MCF 10A (cell line): Measurements from ENCODE around the gene KIAA1586. TPM values are rescaled to one million over a fixed set of nuclear protein-coding genes. Genes with fewer than 3 reads are reported as not detected.
"Not testable (repeated sequence)": the region's sequence is repeated elsewhere in the genome, so short reads cannot be mapped to it uniquely, and the experiment has no call there.

Experiments
- Bru-seq: library from RNA; stranded (reverse); fragments of 400-500 nt; gene quantifications from one replicate; lab custom pipeline; 2021; lab: Mats Ljungman, UMichigan
- BruChase-seq, 2 experiments: library from RNA; stranded (reverse); fragments of 400-500 nt; gene quantifications; one replicate each; lab custom pipeline; 2021; lab: Mats Ljungman, UMichigan
- BruUV-seq: library from RNA; stranded (reverse); fragments of 400-500 nt; replicated peaks from 2 replicates; lab custom pipeline; 2021; lab: Mats Ljungman, UMichigan
- CTCF ChIA-PET: fragments of 300-600 bp; sonication (Branson Sonifier 250); formaldehyde crosslinking; extraction: SDS; loops from one replicate; lab custom pipeline; 2021; ENCODE audit warnings: antibody characterized with exemption, inconsistent platforms; lab: Yijun Ruan, JAX
- POLR2A ChIA-PET: fragments of 300-600, 350-650 bp; sonication (Branson Sonifier 250); formaldehyde crosslinking; extraction: SDS; loops from one replicate; lab custom pipeline; 2020; ENCODE audit warnings: antibody characterized with exemption, inconsistent platforms; lab: Yijun Ruan, JAX
- DNase-seq: peaks from one replicate; pipeline ENCODE4 v3.0.0-alpha.2; 2018; ENCODE audit not compliant: unreplicated experiment
- H3K27ac Mint-ChIP-seq: one replicate; pipeline ENCODE4 v1.8.0; 2022; ENCODE audit warnings: mild to moderate bottlenecking, low read depth, mixed read lengths; ENCODE audit not compliant: unreplicated experiment
- H3K27me3 Mint-ChIP-seq: one replicate; pipeline ENCODE4 v1.8.0; 2022; ENCODE audit warnings: mixed read lengths; ENCODE audit not compliant: insufficient read depth, unreplicated experiment
- H3K36me3 Mint-ChIP-seq: one replicate; pipeline ENCODE4 v1.8.0; 2022; ENCODE audit warnings: mild to moderate bottlenecking, moderate library complexity, mixed read lengths; ENCODE audit not compliant: insufficient read depth, unreplicated experiment
- H3K4me1 Mint-ChIP-seq: one replicate; pipeline ENCODE4 v1.8.0; 2022; ENCODE audit warnings: mixed read lengths; ENCODE audit not compliant: insufficient read depth, unreplicated experiment
- H3K4me3 Mint-ChIP-seq: one replicate; pipeline ENCODE4 v1.8.0; 2022; ENCODE audit warnings: mild to moderate bottlenecking, moderate library complexity, mixed read lengths; ENCODE audit not compliant: unreplicated experiment
- H3K9me3 Mint-ChIP-seq: one replicate; pipeline ENCODE4 v1.8.0; 2022; ENCODE audit warnings: mixed read lengths; ENCODE audit not compliant: unreplicated experiment
- CTCF ChIP-seq: fragments of 200-600 bp; IDR thresholded peaks from one replicate; pipeline ENCODE4 v1.8.0; 2022; ENCODE audit warnings: antibody characterized with exemption, mild to moderate bottlenecking; ENCODE audit not compliant: unreplicated experiment
- intact Hi-C: fragments of 100-400 bp; cut with micrococcal nuclease; formaldehyde crosslinking; loops from 2 replicates; pipeline ENCODE4 v1.14.1; 2022
- long read RNA-seq: library from polyadenylated mRNA; stranded (forward); transcript quantifications from one replicate; pipeline ENCODE4 v2.0.0, GENCODE V29; 2022
- total RNA-seq: library from RNA; stranded (reverse); gene quantifications from 2 replicates; pipeline ENCODE4 v1.2.3, GENCODE V29; 2022

KIAA1586 gene
- 15.3 and 15.5 TPM in 2 replicates for total RNA-seq
- percentile 90 among the genes with signal in this experiment for Bru-seq, nascent RNA
- BruChase-seq, experiment 1, labeled RNA remaining after a 6-hour chase = percentile 80 among the genes with signal in this experiment
- percentile 94 among the genes with signal in this experiment for BruChase-seq, experiment 2, labeled RNA remaining after a 2-hour chase
- long read RNA-seq, transcript KIAA1586-201 (4 exons, 2,933 nt) = major isoform, 22 of 33 reads
- long read RNA-seq, partial matches to known transcripts = 7 of 33 reads
- long read RNA-seq, other reads (novel, unspliced or antisense) = 3 of 33 reads

- CTCF ChIA-PET = interaction anchor here (0.6 to 2.2 kb wide), 11 partner anchors 10 to 344 kb away, joined by 3 to 10 read pairs (median 4); partner anchors contain the start of genes BEND6 and PRIM2
- TSS peak; percentile 43 for BruUV-seq
- Mint-ChIP-seq H3K36me3 (peaks cover 35% of the 10 kb centered on the region), H3K4me3 (peak within 1 kb of the TSS; percentile 92), H3K4me1 (peaks cover 20% of the 10 kb centered on the region), H3K27ac (peak within 1 kb of the TSS; percentile 90), H3K27me3 (peaks cover 22% of the 10 kb centered on the region)
- peak; percentile 91 for DNase-seq
- POLR2A ChIA-PET = interaction anchor here (0.6 to 2.1 kb wide), 14 partner anchors 10 to 283 kb away, joined by 3 to 14 read pairs (median 4); partner anchors contain the start of genes BEND6 and ZNF451
- H3K9me3 Mint-ChIP-seq, intact Hi-C loops: not testable (repeated sequence)
These were observed at the start of gene KIAA1586 for GRCh38 chr6:57046332-57047256. Gene KIAA1586, plus strand, starts transcription at chr6:57046693. Its CDS starts 63 bp downstream, at chr6:57046756.

- intact Hi-C loops = no loop called here
- Mint-ChIP-seq H3K4me1 (no peaks in the 10 kb centered on the region), H3K36me3 (no peaks in the 10 kb centered on the region), H3K27ac (no peak overlapping the region), H3K4me3 (no peak overlapping the region), H3K27me3 (no peaks in the 10 kb centered on the region), H3K9me3 (peaks cover 6% of the 10 kb centered on the region)
- ChIA-PET CTCF (interaction anchor here (0.6 to 0.7 kb wide), 2 partner anchors 90 to 137 kb away, joined by 3 read pairs; no protein-coding TSS in a partner anchor), POLR2A (no interaction called here)
- TF ChIP-seq CTCF = no peak
- no TSS peak for BruUV-seq
- no peak for DNase-seq
These were observed 47.4 kb upstream of the KIAA1586 start for GRCh38 chr6:56999049-56999448.

- CTCF ChIA-PET = interaction anchor here (0.7 kb wide), 1 partner anchor 90 kb away, joined by 3 read pairs; no protein-coding TSS in a partner anchor
- H3K27me3 Mint-ChIP-seq, H3K4me3 Mint-ChIP-seq, H3K36me3 Mint-ChIP-seq, DNase-seq, H3K27ac Mint-ChIP-seq, intact Hi-C loops, BruUV-seq, POLR2A ChIA-PET, H3K9me3 Mint-ChIP-seq, H3K4me1 Mint-ChIP-seq: not testable (repeated sequence)
These were observed 46.7 kb upstream of the KIAA1586 start for GRCh38 chr6:56999748-57000147.

GRCh38 chr6:57002197-57002596 lies 44.3 kb upstream of the KIAA1586 start:
- intact Hi-C loops = no loop called here

More at GRCh38 chr6:57002197-57002596, 44.3 kb upstream of the KIAA1586 start:
- POLR2A ChIA-PET = no interaction called here
- Mint-ChIP-seq H3K9me3 (peaks cover 6% of the 10 kb centered on the region), H3K36me3 (no peaks in the 10 kb centered on the region), H3K27ac (no peak overlapping the region), H3K27me3 (no peaks in the 10 kb centered on the region), H3K4me3 (no peak overlapping the region), H3K4me1 (no peaks in the 10 kb centered on the region)
- no peak for DNase-seq
- CTCF ChIA-PET = interaction anchor here (0.7 kb wide), 1 partner anchor 100 kb away, joined by 4 read pairs; no protein-coding TSS in a partner anchor
- BruUV-seq = no TSS peak
- no peak for TF ChIP-seq CTCF
